Skin of body (tissue), 3 donors: ENCODE data around the gene PPFIA3. TPM values are rescaled to one million over a fixed set of nuclear protein-coding genes. Genes with fewer than 3 reads are reported as not detected.
"Not testable (repeated sequence)": the region's sequence is repeated elsewhere in the genome, so short reads cannot be mapped to it uniquely, and the experiment has no call there.

Source experiments
- DNase-seq: peaks from one replicate; lab custom pipeline; 2025; lab: John Stamatoyannopoulos, UW
- small RNA-seq: library from RNA; depleted of rRNA; stranded (forward); fragments of <200 nt; gene quantifications from one replicate; pipeline ENCODE3, GENCODE V24; 2014; ENCODE audit warnings: low replicate concordance
- total RNA-seq: library from RNA; depleted of rRNA; stranded (reverse); fragments of >200 nt; gene quantifications from one replicate; pipeline ENCODE4 v1.2.3, GENCODE V29; 2014

Gene PPFIA3
- total RNA-seq, 1 donor from 2014 or later: 12.3 TPM

DNA sequence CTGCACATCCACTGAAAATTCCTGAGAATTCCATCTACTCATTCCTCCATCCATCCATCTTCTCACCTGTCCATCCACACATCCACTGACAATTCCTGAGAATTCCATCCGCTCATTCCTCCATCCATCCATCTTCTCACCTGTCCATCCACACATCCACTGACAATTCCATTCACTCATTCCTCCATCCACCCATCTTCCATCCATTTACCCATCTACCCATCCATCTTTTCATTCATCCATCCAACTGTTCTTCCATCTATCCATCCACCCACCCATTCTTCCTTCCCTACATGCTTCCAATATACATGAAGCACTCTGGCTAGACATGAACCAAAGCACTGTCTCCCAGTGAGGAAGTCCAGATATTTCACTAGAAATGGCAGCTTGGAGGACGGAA, 53.9 kb downstream of the PPFIA3 start:
- DNase-seq: no peak

DNA sequence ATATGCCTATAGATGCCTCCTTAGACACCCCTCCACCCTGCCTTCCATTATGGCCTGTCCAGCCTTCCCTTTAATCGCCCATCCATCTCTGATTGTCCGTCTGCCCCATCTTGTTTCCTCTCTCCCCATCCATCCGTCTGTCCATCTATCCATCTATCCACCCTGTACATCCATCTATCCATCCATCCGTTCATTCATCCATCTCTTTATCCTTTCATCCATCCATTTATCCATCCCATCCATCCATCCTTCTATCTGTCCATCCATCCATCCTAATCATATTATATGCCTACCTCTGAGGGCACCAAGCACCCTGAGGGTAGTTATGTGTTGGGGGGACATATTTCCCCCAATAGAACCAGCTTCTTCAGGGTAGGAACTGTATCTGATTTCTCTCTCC, 61.3 kb downstream of the PPFIA3 start:
- no peak for DNase-seq

DNA sequence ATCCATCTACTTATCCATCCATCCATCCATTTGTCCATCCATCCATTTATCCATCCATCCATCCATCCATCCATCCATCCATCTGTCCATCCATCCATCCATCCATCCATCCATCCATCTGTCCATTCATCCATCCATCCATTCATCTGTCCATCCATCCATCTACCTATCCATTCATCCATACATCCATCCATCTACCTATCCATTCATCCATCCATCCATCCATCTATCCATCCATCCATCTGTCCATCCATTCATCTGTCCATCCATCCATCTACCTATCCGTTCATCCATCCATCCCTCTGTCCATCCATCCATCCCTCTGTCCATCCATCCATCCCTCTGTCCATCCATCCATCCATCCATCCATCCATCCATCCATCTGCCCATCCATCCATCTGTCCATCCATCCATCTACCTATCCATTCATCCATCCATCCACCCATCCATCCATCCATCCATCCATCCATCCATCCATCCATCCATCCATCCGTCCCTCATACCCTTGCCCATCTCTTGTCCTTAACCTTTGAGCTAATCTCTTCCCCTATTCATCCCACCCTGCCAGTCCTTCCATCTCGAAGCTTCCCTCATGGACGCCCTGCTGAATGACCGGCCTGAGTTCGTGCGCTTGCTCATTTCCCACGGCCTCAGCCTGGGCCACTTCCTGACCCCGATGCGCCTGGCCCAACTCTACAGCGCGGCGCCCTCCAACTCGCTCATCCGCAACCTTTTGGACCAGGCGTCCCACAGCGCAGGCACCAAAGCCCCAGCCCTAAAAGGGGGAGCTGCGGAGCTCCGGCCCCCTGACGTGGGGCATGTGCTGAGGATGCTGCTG, 62.9 kb downstream of the PPFIA3 start:
- not testable (repeated sequence) for DNase-seq

DNA sequence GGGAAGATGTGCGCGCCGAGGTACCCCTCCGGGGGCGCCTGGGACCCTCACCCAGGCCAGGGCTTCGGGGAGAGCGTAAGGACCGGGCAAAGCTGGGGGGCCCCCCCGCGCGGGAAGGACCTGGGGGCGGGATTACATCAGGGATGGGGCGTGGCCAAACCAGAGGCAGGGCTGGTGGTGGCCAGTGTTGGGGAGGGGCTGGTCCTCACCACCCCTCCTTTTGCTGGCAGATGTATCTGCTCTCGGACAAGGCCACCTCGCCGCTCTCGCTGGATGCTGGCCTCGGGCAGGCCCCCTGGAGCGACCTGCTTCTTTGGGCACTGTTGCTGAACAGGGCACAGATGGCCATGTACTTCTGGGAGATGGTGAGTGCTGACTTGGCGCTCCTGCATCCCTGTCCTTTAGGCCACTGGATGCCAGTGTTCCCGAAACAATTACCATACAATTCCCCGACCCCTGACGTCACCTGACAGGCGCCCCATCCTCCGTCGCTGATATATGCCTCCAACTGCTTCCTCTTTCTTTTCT, 63.6 kb downstream of the PPFIA3 start:
- no peak for DNase-seq

DNA sequence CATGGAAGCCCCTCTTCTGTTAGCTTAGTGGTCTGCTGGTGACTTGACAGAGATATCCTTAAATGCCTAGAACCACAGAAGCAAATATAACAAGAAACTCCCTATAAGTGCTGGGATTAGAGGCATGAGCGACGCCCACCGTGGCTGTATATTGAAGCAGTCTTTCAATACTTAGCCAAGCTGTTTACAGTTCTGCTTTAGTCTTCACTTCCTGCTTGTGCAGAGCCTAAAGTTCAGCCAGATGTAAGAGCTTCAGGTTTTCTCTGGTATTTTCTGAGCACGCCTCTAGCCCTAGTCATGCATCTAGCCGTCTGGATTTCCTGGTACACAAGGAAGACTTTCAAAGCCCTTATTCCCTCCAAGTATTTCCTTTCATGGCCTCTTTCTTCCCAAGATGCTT, 66.8 kb downstream of the PPFIA3 start:
- DNase-seq: no peak

DNA sequence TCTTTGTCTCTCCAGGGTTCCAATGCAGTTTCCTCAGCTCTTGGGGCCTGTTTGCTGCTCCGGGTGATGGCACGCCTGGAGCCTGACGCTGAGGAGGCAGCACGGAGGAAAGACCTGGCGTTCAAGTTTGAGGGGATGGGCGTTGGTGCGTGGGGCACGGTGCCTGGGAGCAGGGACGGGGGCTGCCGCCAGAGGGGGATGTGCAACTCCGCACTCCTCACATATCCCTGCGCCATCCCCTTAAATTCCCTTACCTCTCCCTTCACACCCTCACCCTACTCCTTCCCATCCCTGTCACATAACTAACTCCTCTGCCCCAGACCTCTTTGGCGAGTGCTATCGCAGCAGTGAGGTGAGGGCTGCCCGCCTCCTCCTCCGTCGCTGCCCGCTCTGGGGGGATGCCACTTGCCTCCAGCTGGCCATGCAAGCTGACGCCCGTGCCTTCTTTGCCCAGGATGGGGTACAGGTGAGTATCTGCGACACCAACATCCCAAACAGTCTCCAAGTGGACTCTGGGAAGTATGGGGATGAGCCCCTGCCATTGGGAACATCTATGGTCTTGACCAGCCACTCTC, 69.4 kb downstream of the PPFIA3 start:
- DNase-seq: no peak

DNA sequence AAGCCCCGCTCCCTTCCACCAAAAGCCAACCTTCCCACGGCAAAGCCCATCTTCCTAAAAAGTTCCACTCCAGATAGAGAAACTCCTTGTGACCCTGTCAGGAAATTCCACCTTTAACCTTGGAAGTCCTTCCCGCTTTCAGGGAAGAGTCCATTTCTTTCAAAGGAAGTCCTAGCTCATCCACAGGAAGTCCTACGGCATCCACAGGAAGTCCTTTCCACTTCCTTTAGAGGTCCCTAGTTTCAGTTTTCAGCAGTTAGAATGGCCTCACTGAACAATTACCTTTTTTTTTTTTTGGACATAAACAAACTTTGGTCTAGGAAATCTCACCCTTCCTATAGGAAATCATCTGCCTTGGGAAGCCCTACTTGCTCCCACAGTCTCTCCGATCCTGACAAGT, 69.9 kb downstream of the PPFIA3 start:
- no peak for DNase-seq

DNA sequence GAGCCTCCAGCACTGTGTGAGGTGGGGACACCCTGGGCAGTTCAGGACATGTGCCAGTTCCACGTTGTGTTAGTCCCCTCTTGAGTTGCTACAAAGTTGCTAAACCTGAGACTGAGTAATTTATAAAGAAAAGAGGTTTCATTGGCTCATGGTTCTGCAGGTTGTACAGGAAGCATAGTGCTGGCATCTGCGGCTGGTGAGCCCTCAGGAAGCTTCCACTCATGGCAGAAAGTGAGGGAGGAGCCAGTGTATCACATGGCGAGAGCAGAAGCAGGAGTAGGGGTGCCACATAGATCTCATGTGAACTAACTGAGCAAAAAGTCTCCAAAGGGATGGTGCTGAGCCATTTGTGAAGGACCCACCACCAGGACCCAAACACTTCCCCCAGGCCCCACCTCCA, 71.4 kb downstream of the PPFIA3 start:
- no peak for DNase-seq

DNA sequence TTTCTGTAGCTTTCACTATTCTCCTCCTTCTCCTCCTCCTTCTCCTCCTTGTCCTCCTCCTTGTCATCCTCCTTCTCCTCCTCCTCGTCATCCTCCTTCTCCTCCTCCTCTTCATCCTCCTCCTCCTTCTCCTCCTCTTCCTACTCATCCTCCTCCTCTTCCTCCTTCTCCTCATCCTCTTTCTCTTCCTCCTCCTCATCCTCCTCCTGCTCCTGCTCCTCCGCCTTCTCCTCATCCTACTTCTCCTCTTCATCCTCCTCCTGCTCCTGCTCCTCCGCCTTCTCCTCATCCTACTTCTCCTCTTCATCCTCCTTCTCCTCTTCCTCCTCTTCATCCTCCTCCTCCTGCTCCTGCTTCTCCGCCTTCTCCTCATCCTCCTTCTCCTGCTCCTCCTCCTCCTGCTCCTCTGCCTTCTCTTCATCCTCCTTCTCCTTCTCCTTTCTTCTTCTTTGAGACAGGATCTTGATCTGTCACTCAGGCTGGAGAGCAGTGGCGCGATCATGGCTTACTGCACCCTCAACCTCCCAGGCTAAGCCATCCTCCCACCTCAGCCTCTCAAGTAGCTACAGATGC, 74.6 kb downstream of the PPFIA3 start:
- no peak for DNase-seq

DNA sequence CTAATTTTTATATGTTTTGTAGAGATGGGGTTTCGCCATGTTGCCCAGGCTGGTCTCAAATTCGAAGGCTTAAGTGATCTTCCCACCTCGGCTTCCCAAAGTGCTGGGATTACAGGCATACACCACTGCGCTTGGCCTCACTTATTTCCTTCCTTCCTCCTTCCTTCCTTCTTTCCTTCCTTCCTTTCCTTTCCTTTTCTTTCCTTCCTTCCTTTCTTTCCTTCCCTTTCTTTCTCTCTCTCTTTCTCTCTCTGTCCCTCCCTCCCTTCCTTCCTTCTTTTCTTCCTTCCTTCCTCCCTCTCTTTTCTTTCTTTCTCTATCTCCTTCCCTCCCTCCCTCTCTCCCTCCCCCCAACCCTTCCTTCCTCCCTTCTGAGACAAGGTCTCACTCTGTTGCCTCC, 75.1 kb downstream of the PPFIA3 start:
- no peak for DNase-seq

DNA sequence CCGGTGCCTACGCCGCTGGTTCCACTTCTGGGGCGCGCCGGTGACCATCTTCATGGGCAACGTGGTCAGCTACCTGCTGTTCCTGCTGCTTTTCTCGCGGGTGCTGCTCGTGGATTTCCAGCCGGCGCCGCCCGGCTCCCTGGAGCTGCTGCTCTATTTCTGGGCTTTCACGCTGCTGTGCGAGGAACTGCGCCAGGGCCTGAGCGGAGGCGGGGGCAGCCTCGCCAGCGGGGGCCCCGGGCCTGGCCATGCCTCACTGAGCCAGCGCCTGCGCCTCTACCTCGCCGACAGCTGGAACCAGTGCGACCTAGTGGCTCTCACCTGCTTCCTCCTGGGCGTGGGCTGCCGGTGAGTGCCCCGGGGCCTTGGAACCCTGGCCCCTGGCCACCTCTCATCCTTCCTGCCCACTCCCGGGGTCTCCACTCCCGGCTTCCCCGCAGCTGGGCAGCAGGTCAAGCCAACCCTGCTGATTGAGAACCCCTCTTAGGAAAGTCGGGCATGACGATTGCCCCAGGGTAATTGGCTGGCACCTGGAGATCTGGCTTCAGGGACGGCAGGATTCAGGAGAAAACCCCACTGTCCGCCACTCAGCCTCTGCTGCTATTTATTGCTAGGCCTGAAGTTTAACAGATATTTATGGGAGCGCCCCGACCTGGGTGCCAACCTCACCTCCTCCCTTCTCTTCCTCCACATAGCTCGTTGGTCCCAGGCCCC, 77.3 kb downstream of the PPFIA3 start:
- DNase-seq: no peak

DNA sequence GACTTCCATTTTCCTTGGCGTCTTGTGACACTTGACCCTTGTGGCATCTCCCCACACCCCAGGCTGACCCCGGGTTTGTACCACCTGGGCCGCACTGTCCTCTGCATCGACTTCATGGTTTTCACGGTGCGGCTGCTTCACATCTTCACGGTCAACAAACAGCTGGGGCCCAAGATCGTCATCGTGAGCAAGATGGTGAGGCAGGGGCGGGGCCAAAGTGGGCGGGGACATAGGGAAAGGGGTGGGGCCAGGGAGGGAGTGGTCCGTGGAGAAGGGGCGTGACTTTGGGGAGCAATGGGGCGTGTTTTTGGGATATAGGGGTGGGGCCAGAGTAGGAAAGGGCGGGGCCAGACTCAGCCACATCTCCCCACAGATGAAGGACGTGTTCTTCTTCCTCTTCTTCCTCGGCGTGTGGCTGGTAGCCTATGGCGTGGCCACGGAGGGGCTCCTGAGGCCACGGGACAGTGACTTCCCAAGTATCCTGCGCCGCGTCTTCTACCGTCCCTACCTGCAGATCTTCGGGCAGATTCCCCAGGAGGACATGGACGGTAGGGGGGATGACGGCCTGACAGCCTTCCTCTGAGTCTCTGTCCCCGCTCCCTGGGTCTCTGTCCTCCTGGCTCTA, 81.0 kb downstream of the PPFIA3 start:
- no peak for DNase-seq

Small RNA genes lying within 50 kb of the gene (small RNA-seq; reads per million reads assigned to genes)
- not detected for gene RN7SL708P

Other genes starting within 250 kb of the PPFIA3 start
- 58.4 TPM for gene PPP1R15A, start 247.1 kb upstream of the PPFIA3 start, total RNA-seq
- 0.10 TPM for gene TULP2, start 220.8 kb upstream of the PPFIA3 start, total RNA-seq
- 97.8 TPM for gene NUCB1, start 219.2 kb upstream of the PPFIA3 start, total RNA-seq
- gene DHDH, start 185.8 kb upstream of the PPFIA3 start, total RNA-seq: not detected
- 22.9 TPM for gene BAX, start 164.7 kb upstream of the PPFIA3 start, total RNA-seq
- gene FTL, start 154.2 kb upstream of the PPFIA3 start, total RNA-seq: 828 TPM
- gene GYS1, start 126.2 kb upstream of the PPFIA3 start, total RNA-seq: 42.4 TPM
- gene RUVBL2, start 125.7 kb upstream of the PPFIA3 start, total RNA-seq: 58.9 TPM
- gene LHB, start 102.5 kb upstream of the PPFIA3 start, total RNA-seq: not detected
- gene CGB3, start 95.2 kb upstream of the PPFIA3 start, total RNA-seq: not detected
- gene CGB2, start 87.7 kb upstream of the PPFIA3 start, total RNA-seq: not detected
- gene CGB1, start 82.6 kb upstream of the PPFIA3 start, total RNA-seq: not detected
- not detected for gene CGB5, start 75.7 kb upstream of the PPFIA3 start, total RNA-seq
- not detected for gene CGB8, start 70.4 kb upstream of the PPFIA3 start, total RNA-seq
- gene CGB7, start 61.8 kb upstream of the PPFIA3 start, total RNA-seq: 0.49 TPM
- 1.9 TPM for gene NTF4, start 54.7 kb upstream of the PPFIA3 start, total RNA-seq
- 0.79 TPM for gene KCNA7, start 46.8 kb upstream of the PPFIA3 start, total RNA-seq
- 121 TPM for gene SNRNP70, start 34.1 kb upstream of the PPFIA3 start, total RNA-seq
- gene LIN7B, start 5.2 kb upstream of the PPFIA3 start, total RNA-seq: 8.6 TPM
- gene C19orf73, start 401 bp upstream of the PPFIA3 start, total RNA-seq: 0.30 TPM
- gene HRC, start 35.9 kb downstream of the PPFIA3 start, total RNA-seq: 13.6 TPM
- 24.0 TPM for gene TRPM4, start 38.2 kb downstream of the PPFIA3 start, total RNA-seq
- 0.20 TPM for gene SLC6A16, start 205.6 kb downstream of the PPFIA3 start, total RNA-seq
- gene CD37, start 215.9 kb downstream of the PPFIA3 start, total RNA-seq: 8.2 TPM
- gene TEAD2, start 242.9 kb downstream of the PPFIA3 start, total RNA-seq: 21.4 TPM
- gene DKKL1, start 244.3 kb downstream of the PPFIA3 start, total RNA-seq: not detected